Endothelial cell of umbilical vein (primary cell): Measurements from ENCODE around the gene CCK. TPM values are rescaled to one million over a fixed set of nuclear protein-coding genes. Genes with fewer than 3 reads are reported as not detected.

Experiments used
- BruUV-seq: library from RNA; stranded (reverse); fragments of 400-500 nt; replicated peaks from 2 replicates; lab custom pipeline; 2021; lab: Mats Ljungman, UMichigan
- CTCF ChIA-PET: fragments of 300-600, 350-600 bp; sonication (Branson Sonifier 250); formaldehyde crosslinking; loops from one replicate; lab custom pipeline; 2021; ENCODE audit warnings: antibody characterized with exemption, inconsistent platforms; lab: Charles Lee
- POLR2A ChIA-PET: fragments of 300-600, 350-600 bp; sonication (Branson Sonifier 250); formaldehyde crosslinking; loops from one replicate; lab custom pipeline; 2021; ENCODE audit warnings: antibody characterized with exemption, inconsistent platforms; lab: Charles Lee
- DNase-seq: peaks from one replicate; pipeline ENCODE4 v3.0.0-alpha.2; 2011; ENCODE audit warnings: low read depth, low spot score
- FAIRE-seq: peaks from 2 replicates; lab custom pipeline; 2011; peaks lifted over from hg19 to GRCh38; lab: Jason Lieb, UNC
- H2AFZ ChIP-seq: 2 replicates; pipeline ENCODE4 v1.6.0; 2012; ENCODE audit warnings: low read depth, low read length, control low read depth, inconsistent platforms
- H3K27ac ChIP-seq: 2 replicates; pipeline ENCODE4 v1.5.1; 2011; ENCODE audit warnings: low read depth, mild to moderate bottlenecking, control low read depth, low read length, moderate library complexity; ENCODE audit not compliant: insufficient read depth
- H3K27me3 ChIP-seq, 2 experiments: 2 replicates each; pipeline versions ENCODE4 v1.6.0 to v1.6.1; 2011; ENCODE audit warnings: low read length in 2 of 2, mixed read lengths in 1 of 2; ENCODE audit not compliant: control insufficient read depth in 2 of 2, insufficient read depth in 2 of 2
- H3K36me3 ChIP-seq, 2 experiments: 2 replicates in 1 of 2; 3 replicates in 1 of 2; pipeline ENCODE4 v1.5.1; 2011; ENCODE audit warnings: low read length in 2 of 2, mild to moderate bottlenecking in 1 of 2, moderate library complexity in 1 of 2; ENCODE audit not compliant: control insufficient read depth in 2 of 2, insufficient read depth in 2 of 2; ENCODE audit errors: extremely low read depth in 1 of 2
- H3K4me1 ChIP-seq: 3 replicates; pipeline ENCODE4 v1.5.1; 2011; ENCODE audit warnings: mild to moderate bottlenecking, low read length; ENCODE audit not compliant: control insufficient read depth, insufficient read depth; ENCODE audit errors: extremely low read depth
- H3K4me2 ChIP-seq: 2 replicates; pipeline ENCODE4 v1.6.1; 2011; ENCODE audit warnings: low read length, control low read depth, mixed read lengths; ENCODE audit not compliant: insufficient read depth
- H3K4me3 ChIP-seq, 3 experiments: fragments of 200-600 bp in 1 of 3; sonication (generic), shearing (Covaris generic) in 1 of 3; replicated peaks in 1 of 3; 2 replicates each; pipeline ENCODE4 v1.5.1; 2011 to 2016; ENCODE audit warnings: control low read depth in 3 of 3, low read length in 3 of 3, mild to moderate bottlenecking in 2 of 3, inconsistent platforms in 1 of 3, low read depth in 1 of 3, moderate library complexity in 1 of 3; ENCODE audit not compliant: insufficient read depth in 1 of 3
- H3K79me2 ChIP-seq: 2 replicates; pipeline ENCODE4 v1.6.0; 2012; ENCODE audit warnings: low read length, inconsistent platforms; ENCODE audit not compliant: control insufficient read depth, insufficient read depth
- H3K9ac ChIP-seq: replicated peaks from 2 replicates; pipeline ENCODE3; 2011; ENCODE audit warnings: low read length, control low read depth; ENCODE audit not compliant: insufficient read depth; ENCODE audit errors: extremely low read depth
- H3K9me1 ChIP-seq: replicated peaks from 3 replicates; pipeline ENCODE4 v1.6.0; 2011; ENCODE audit warnings: mild to moderate bottlenecking, low read length; ENCODE audit not compliant: control insufficient read depth, insufficient read depth; ENCODE audit errors: extremely low read depth
- H3K9me3 ChIP-seq: replicated peaks from 2 replicates; pipeline ENCODE4 v1.5.1; 2012; ENCODE audit warnings: low read length, inconsistent platforms; ENCODE audit not compliant: control insufficient read depth, insufficient read depth
- H4K20me1 ChIP-seq: replicated peaks from 2 replicates; pipeline ENCODE3; 2011; ENCODE audit warnings: mild to moderate bottlenecking, low read length; ENCODE audit not compliant: control insufficient read depth, insufficient read depth; ENCODE audit errors: extremely low read depth
- CTCF ChIP-seq, 2 donors: IDR thresholded peaks; 1 replicate in 1 of 2; 2 replicates in 1 of 2; pipeline ENCODE4 v1.5.1; 2011; ENCODE audit warnings: low read length in 2 of 2, mild to moderate bottlenecking in 2 of 2, moderate library complexity in 2 of 2, control low read depth in 1 of 2, inconsistent platforms in 1 of 2, low read depth in 1 of 2; ENCODE audit not compliant: insufficient read depth in 1 of 2; ENCODE audit errors: extremely low read depth in 1 of 2
- EZH2 ChIP-seq: IDR thresholded peaks from 2 replicates; pipeline ENCODE4 v1.6.1; 2012; ENCODE audit warnings: borderline replicate concordance, low read depth, mild to moderate bottlenecking, moderate library complexity, low read length, inconsistent platforms; ENCODE audit not compliant: severe bottlenecking
- FOS ChIP-seq: IDR thresholded peaks from 2 replicates; pipeline ENCODE4 v1.6.1; 2011; ENCODE audit warnings: mild to moderate bottlenecking, low read length, moderate library complexity, borderline replicate concordance; ENCODE audit not compliant: insufficient read depth
- JUN ChIP-seq: IDR thresholded peaks from 2 replicates; pipeline ENCODE4 v1.6.1; 2011; ENCODE audit warnings: borderline replicate concordance, low read depth; ENCODE audit not compliant: insufficient read length, insufficient read depth
- MAX ChIP-seq: IDR thresholded peaks from 2 replicates; pipeline ENCODE4 v1.6.1; 2011; ENCODE audit not compliant: insufficient read depth, insufficient read length
- MYC ChIP-seq: IDR thresholded peaks from one replicate; pipeline ENCODE4 v1.6.1; 2011; ENCODE audit warnings: mild to moderate bottlenecking, low read depth, low read length
- POLR2A ChIP-seq: IDR thresholded peaks from 2 replicates; pipeline ENCODE4 v1.6.1; 2012; ENCODE audit warnings: low read depth, mild to moderate bottlenecking, control low read depth, low read length
- POLR2AphosphoS5 ChIP-seq: IDR thresholded peaks from 2 replicates; pipeline ENCODE4 v1.6.1; 2012; ENCODE audit warnings: low read depth, mild to moderate bottlenecking, control low read depth, low read length, moderate library complexity; ENCODE audit not compliant: insufficient read depth
- dilution Hi-C: fragments of 300-500 bp; cut with MboI; formaldehyde crosslinking; loops from one replicate; pipeline ENCODE4 v1.15.0; 2019; ENCODE audit warnings: low sequenced_read_pairs; ENCODE audit not compliant: extremely low pct_ligation_motif_present
- intact Hi-C: fragments of 100-400 bp; cut with micrococcal nuclease; formaldehyde crosslinking; loops from one replicate; pipeline ENCODE4 v1.10.0; 2022
- polyA plus RNA-seq, 4 experiments: library from polyadenylated mRNA; depleted of rRNA in 3 of 4; stranded (reverse) in 3 of 4; unstranded in 1 of 4; fragments of >200 nt; gene quantifications; 2 replicates each; pipeline versions ENCODE4 v1.2.1 to v1.2.3, GENCODE V29; 2011 to 2012; ENCODE audit warnings: missing spikeins in 1 of 4
- total RNA-seq: library from RNA; stranded (reverse); gene quantifications from 2 replicates; pipeline ENCODE4 v1.2.3, GENCODE V29; 2021

The CCK gene
- total and polyA plus RNA-seq, 2 donors (not counting 3 experiments of a cell fraction or from before 2014, with no cell fraction given): not detected

- Histone ChIP-seq H3K79me2 (no peaks in the 10 kb centered on the region), H3K9me3 (no peaks in the 10 kb centered on the region), H3K36me3 (peaks cover under 1 to 40% of the 10 kb centered on the region in 2 experiments), H3K4me1 (no peaks in the 10 kb centered on the region), H3K9ac (no peak overlapping the region), H3K9me1 (no peaks in the 10 kb centered on the region), H3K27me3 (no peaks in the 10 kb centered on the region), H2AFZ (no peak overlapping the region), H3K27ac (no peak overlapping the region), H4K20me1 (no peaks in the 10 kb centered on the region), H3K4me3 (no peak overlapping the region), H3K4me2 (no peak overlapping the region)
- no TSS peak for BruUV-seq
- DNase-seq (no peak), FAIRE-seq (no peak)
- dilution Hi-C loops: no loop called here
- CTCF ChIA-PET: interaction anchor here (0.8 to 2.1 kb wide), 3 partner anchors 9 to 29 kb away, joined by 4 to 10 read pairs (median 4); no protein-coding TSS in a partner anchor
- POLR2A ChIA-PET: no interaction called here
- intact Hi-C loops: no loop called here
- no peak for TF ChIP-seq POLR2A
- no peak for TF ChIP-seq MAX
- no peak for TF ChIP-seq FOS
- no peak for TF ChIP-seq CTCF (IDR thresholded peaks at IDR 0.05; ENCODE audit: extremely low read depth in 1 of 2, insufficient read depth in 1 of 2, low read depth in 1 of 2, low read length in 2 of 2)
- no peak for TF ChIP-seq EZH2
- no peak for TF ChIP-seq JUN
- no peak for TF ChIP-seq POLR2AphosphoS5
- TF ChIP-seq MYC: no peak
These were observed 45.4 kb downstream of the CCK start for GRCh38 chr3:42220436-42221121.
